Left forelimb (tissue), 1 donor: ENCODE results near the gene TELO2.

Experiments used
- DNase-seq: peaks from one replicate; pipeline ENCODE4 v3.0.0-alpha.2; 2018; ENCODE audit warnings: low spot score

Gene TELO2

GRCh38 chr16:1492923-1493745 is at the start of gene TELO2:
TSS of gene TELO2 (plus strand) at chr16:1493360. CDS start at chr16:1494282, 922 bp downstream.
- peak; percentile 92 for DNase-seq

GRCh38 chr16:1443403-1443973 is 49.7 kb upstream of the TELO2 start:
- DNase-seq, result no peak

- DNase-seq, result no peak
Measured at GRCh38 chr16:1443980-1444729, 49.0 kb upstream of the TELO2 start, which contains the start of gene CCDC154. TSS of gene CCDC154 (minus strand) at chr16:1444556. CDS start at chr16:1444322, 234 bp downstream.

- no peak for DNase-seq
Measured at GRCh38 chr16:1444730-1445517, 48.2 kb upstream of the TELO2 start.

- no peak for DNase-seq
Measured at GRCh38 chr16:1445518-1446203, 47.5 kb upstream of the TELO2 start.

- DNase-seq, result no peak
Measured at GRCh38 chr16:1446296-1447080, 46.7 kb upstream of the TELO2 start.

GRCh38 chr16:1447965-1448364 is 45.2 kb upstream of the TELO2 start:
- no peak for DNase-seq

GRCh38 chr16:1448536-1449116 is 44.5 kb upstream of the TELO2 start:
- no peak for DNase-seq

- no peak for DNase-seq
Measured at GRCh38 chr16:1449201-1449788, 43.9 kb upstream of the TELO2 start.

- no peak for DNase-seq
Measured at GRCh38 chr16:1450218-1450617, 42.9 kb upstream of the TELO2 start.

- DNase-seq, result no peak
Measured at GRCh38 chr16:1450841-1451240, 42.3 kb upstream of the TELO2 start.

GRCh38 chr16:1451702-1452392 is 41.3 kb upstream of the TELO2 start:
- DNase-seq, result no peak

GRCh38 chr16:1452530-1452929 is 40.6 kb upstream of the TELO2 start:
- DNase-seq, result no peak

- DNase-seq, result no peak
Measured at GRCh38 chr16:1453316-1453715, 39.8 kb upstream of the TELO2 start.

- no peak for DNase-seq
Measured at GRCh38 chr16:1454561-1454960, 38.6 kb upstream of the TELO2 start.

- DNase-seq, result no peak
Measured at GRCh38 chr16:1455190-1456171, 37.7 kb upstream of the TELO2 start.

GRCh38 chr16:1456951-1457350 is 36.2 kb upstream of the TELO2 start:
- DNase-seq, result no peak
